BE2C (cell line): Measurements from ENCODE around the gene MTX3.

Experiments used
- DNase-seq: peaks from one replicate; pipeline ENCODE4 v3.0.0-alpha.2; 2020
- H3K27me3 ChIP-seq: fragments of 250-450 bp; sonication (Bioruptor Pico); 2 replicates; pipeline ENCODE4 v1.5.1; 2020; ENCODE audit warnings: mild to moderate bottlenecking
- H3K36me3 ChIP-seq: fragments of 250-450 bp; sonication (Bioruptor Pico); 2 replicates; pipeline ENCODE4 v1.5.1; 2020; ENCODE audit warnings: mild to moderate bottlenecking
- H3K4me1 ChIP-seq: fragments of 250-450 bp; sonication (Bioruptor Pico); 2 replicates; pipeline ENCODE4 v1.5.1; 2020
- H3K4me3 ChIP-seq: 2 replicates; pipeline ENCODE4 v1.5.1; 2011; ENCODE audit warnings: low read depth, low read length
- H3K9me3 ChIP-seq: fragments of 250-450 bp; sonication (Bioruptor Pico); 2 replicates; pipeline ENCODE4 v1.5.1; 2020
- TF ChIP-seq, protein P1 (sequence below): IDR thresholded peaks from 2 replicates; pipeline ENCODE4 v1.5.1; 2012; ENCODE audit warnings: mild to moderate bottlenecking, low read depth, low read length

Gene MTX3

DNA sequence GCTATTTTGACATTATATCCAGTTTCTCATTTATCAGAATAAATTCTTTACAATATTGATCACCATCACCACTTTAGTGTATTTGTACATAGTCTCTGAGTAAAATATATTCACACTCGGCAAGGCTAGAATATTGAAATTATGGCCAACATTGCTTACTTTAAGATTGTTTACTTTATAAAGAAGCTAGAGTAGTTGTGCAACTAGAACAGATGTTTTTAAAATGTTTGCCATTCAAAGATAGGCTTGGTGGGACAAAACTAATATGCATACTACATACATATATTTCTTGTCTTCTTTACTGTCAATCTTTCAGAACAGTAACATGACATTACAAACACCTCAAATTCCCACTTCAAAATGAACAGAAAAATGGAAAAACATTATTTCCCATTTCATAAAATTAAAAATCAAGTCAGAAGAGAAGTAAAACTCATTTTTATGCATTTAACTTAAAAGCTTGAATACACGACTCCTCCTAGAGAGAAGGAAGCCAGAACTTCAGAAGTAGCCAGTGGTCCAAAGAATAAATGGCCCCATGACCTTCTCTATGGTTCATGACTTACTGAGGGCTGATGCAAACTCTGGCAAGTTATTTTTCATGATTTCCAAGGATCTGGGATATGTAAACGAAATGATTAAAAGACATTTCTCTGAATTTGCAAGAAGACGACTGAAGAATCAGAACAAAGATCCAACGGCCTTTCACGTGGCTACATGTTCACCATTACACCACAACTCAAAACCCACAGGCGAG is 14.1 kb downstream of the MTX3 start:
- H3K4me1 ChIP-seq = no peaks in the 10 kb centered on the region
- no peak overlapping the region for H3K4me3 ChIP-seq
- DNase-seq = no peak
- no peaks in the 10 kb centered on the region; the same call in 1 of the 2 replicates for H3K27me3 ChIP-seq
- TF ChIP-seq, protein P1, sequence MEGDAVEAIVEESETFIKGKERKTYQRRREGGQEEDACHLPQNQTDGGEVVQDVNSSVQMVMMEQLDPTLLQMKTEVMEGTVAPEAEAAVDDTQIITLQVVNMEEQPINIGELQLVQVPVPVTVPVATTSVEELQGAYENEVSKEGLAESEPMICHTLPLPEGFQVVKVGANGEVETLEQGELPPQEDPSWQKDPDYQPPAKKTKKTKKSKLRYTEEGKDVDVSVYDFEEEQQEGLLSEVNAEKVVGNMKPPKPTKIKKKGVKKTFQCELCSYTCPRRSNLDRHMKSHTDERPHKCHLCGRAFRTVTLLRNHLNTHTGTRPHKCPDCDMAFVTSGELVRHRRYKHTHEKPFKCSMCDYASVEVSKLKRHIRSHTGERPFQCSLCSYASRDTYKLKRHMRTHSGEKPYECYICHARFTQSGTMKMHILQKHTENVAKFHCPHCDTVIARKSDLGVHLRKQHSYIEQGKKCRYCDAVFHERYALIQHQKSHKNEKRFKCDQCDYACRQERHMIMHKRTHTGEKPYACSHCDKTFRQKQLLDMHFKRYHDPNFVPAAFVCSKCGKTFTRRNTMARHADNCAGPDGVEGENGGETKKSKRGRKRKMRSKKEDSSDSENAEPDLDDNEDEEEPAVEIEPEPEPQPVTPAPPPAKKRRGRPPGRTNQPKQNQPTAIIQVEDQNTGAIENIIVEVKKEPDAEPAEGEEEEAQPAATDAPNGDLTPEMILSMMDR = no peak
- H3K9me3 ChIP-seq = no peaks in the 10 kb centered on the region
- H3K36me3 ChIP-seq = peaks cover 8% of the 10 kb centered on the region

DNA sequence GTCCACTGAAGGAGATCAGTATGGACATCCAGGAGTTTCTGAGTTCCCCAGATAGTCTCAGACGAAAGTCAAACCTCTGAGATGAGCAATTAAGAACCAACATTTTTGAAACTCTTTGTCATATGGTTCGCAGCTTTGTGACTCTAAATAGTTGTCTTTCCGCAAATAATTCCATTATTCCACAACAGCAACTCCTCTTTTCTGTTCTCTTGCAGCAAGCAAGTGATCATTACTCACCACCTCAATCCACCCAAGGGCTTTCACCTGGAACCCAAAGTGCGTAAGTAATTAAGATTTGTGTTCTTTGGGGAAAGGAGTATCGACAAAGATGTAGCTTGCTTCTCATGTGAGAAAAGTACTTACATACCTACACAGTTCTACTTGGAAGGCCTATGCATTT is 15.6 kb downstream of the MTX3 start:
- no peak for DNase-seq
- Histone ChIP-seq H3K36me3 (peaks cover 4% of the 10 kb centered on the region), H3K27me3 (peaks cover 6% of the 10 kb centered on the region), H3K9me3 (no peaks in the 10 kb centered on the region), H3K4me1 (no peaks in the 10 kb centered on the region), H3K4me3 (no peak overlapping the region)
- TF ChIP-seq, protein P1 = no peak

DNA sequence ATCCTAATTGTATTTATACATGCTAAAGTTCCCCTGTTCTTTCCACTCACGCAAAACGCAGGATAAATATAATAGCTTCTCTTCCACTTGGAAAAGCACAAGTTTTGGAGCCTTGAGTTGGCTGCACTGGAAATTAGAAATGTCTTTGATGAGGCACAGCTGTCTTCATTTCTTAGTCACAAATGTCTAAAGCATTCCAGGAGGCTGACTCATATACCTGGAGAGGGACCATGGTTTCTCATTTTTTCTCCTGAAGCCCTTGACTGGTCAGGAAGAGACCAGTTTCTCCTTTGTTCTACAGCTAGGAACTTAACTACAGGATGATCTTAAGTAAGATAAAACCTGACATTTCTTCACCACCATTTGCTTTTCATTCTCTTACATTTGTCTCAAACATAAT is 16.2 kb downstream of the MTX3 start:
- H3K4me3 ChIP-seq = no peak overlapping the region
- H3K27me3 ChIP-seq = peaks cover 12% of the 10 kb centered on the region
- no peak for DNase-seq
- H3K4me1 ChIP-seq = no peaks in the 10 kb centered on the region
- TF ChIP-seq, protein P1 = no peak
- H3K9me3 ChIP-seq = no peaks in the 10 kb centered on the region
- H3K36me3 ChIP-seq = peaks cover 4% of the 10 kb centered on the region; the same call in 1 of the 2 replicates

DNA sequence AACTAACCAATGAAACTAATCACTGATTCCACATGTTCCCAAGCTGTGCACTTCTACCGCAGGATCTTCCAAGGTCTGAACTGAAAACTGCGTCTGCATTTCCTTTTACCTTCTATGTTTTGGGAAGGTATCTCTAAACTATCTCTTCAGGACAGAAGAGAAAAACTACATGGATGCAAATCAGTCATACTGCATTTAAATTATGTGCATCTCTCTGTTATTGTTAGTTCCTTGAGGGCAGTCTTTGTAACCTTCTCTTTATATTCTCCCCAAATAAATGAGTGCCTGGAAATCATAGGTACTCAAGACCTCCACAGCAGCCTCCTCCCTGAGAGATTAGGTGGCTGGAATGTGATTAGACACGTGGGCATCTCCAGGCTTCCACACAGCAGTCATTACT is 17.1 kb downstream of the MTX3 start:
- no peak overlapping the region for H3K4me3 ChIP-seq
- H3K9me3 ChIP-seq = no peaks in the 10 kb centered on the region
- peaks cover 21% of the 10 kb centered on the region for H3K27me3 ChIP-seq
- no peak for DNase-seq
- TF ChIP-seq, protein P1 = no peak
- H3K4me1 ChIP-seq = no peaks in the 10 kb centered on the region
- peaks cover 4% of the 10 kb centered on the region; the same call in 1 of the 2 replicates for H3K36me3 ChIP-seq

DNA sequence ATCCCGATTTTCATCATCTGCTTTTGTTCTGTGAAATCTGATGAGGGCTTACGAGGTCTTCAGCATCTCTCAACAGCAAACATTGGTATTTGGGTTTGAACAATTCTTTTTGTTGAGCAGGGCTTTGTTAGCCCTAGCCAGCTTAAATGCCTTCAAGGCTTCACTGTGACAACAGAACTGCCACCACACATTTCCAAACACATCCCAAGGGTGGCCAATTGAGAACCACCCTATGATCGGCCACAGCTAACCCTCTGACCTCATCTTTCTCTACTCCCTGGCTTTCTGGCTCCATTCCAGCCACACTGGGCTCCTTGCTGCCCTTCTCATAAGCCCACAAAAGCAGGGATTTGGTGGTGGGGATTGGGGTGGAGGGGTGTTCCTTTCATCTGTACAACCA is 17.6 kb downstream of the MTX3 start:
- Histone ChIP-seq H3K4me1 (no peaks in the 10 kb centered on the region), H3K9me3 (no peaks in the 10 kb centered on the region)
- peak; percentile 12 for DNase-seq

DNA sequence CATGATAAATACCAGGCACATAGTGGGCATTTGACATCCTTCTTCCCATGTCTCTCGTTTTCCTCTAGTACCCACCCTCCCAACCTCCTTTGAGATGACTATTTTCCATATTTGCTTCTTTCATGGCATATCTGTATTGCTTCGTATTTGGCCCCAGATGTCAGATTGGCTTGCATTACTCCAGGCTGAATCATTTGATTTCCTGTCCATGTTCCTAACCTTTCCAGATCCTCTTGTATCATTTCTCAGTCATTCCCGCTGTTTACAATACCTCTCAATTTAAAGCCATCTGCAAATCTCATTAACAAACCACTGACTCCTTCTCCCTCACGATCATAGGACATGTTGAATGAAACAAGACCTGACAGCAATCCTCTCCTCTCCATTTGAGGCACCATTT is 19.9 kb downstream of the MTX3 start:
- no peaks in the 10 kb centered on the region for H3K9me3 ChIP-seq
- no peak for DNase-seq
- peaks cover 37% of the 10 kb centered on the region for H3K27me3 ChIP-seq
- TF ChIP-seq, protein P1 = no peak
- H3K36me3 ChIP-seq = no peaks in the 10 kb centered on the region
- H3K4me3 ChIP-seq = no peak overlapping the region
- no peaks in the 10 kb centered on the region for H3K4me1 ChIP-seq

More for the DNA sequence above, 17.6 kb downstream of the MTX3 start:
- Histone ChIP-seq H3K4me3 (no peak overlapping the region), H3K36me3 (peaks cover 4% of the 10 kb centered on the region; the same call in 1 of the 2 replicates), H3K27me3 (peaks cover 22% of the 10 kb centered on the region)
- TF ChIP-seq, protein P1 = no peak
